NAMALWA (cell line): ENCODE measurements around the gene SORBS2.

Experiments
- DNase-seq: peaks from one replicate; pipeline ENCODE4 v3.0.0-alpha.2; 2015; ENCODE audit warnings: low spot score

Gene SORBS2

GRCh38 chr4:185550933-185551332, 261.1 kb downstream of the SORBS2 start:
- no peak for DNase-seq

GRCh38 chr4:185549095-185549639, 262.8 kb downstream of the SORBS2 start:
- DNase-seq = no peak

DNA sequence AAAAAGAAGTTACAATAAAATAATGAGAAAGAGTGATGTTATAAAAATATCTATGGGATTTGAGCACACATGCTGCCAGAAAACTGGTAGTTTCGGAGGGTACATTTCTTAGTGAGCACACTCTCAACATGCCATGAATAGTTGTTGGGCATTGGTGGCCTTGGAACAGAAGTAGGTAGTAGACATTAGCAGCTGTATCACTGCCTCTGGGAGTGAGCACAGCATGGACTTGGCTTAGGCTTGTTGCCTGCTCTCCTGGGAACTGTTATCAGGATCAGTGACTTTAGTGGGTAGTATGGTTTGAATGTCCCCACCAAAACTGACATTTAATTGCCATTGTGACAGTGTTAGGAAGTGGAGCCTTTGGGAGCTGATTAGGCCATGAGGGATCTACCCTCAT, 263.4 kb downstream of the SORBS2 start:
- DNase-seq = no peak

GRCh38 chr4:185546335-185546734, 265.7 kb downstream of the SORBS2 start:
- no peak for DNase-seq

DNA sequence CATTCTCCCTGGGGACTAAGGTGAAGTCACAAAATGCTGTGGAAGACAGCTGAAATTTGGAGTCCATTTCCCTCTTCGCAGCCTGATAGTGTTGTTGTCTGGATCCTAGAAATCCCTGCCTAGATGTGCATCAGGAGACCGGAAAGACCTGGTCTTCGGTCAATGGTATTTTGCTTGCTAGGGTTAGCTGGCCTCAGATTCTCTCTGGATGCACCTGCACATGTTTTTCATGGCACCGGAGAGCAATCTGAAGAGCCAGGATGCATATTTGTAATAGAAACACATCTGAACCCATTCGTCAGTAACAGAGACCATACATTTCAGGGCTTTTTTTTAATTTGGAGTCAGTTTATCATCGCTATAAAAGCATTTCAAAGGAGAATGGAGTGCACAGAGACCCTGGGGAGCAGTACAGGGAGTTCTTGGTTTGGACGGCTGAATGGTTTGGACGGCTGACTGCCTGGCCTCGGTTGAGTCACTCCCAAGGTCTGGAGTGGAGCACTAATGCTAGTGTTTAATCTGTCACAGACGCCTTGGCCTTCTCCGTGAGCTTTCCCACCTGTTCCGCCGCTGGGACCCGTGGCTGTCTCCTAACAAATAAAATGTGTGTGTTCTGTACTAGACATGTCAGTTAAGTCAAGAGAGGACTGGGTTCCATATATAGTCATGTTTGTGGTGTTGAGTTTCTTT, 269.2 kb downstream of the SORBS2 start:
- no peak for DNase-seq

DNA sequence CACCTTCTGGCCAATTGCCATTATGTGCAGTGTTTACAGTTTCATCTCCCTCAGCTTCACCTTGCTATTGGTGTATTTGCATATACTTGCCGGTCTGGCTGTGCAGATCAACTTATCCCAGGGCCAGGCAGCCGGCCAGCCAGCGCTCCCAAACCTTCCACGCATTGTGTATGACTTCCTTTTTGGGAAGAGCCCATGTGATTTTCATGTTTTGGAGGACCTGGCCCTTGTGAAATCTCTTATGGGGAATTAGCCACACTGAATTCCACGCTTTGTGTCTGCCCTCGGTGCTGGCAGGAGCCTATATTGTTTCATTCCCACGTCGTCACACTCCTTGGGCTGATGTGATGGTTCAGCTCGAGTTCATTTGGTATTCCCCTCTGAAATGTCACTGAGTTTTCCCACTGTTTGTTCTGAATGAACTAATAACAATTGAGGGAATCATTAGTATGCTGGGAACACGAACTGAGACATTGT, 270.7 kb downstream of the SORBS2 start:
- no peak for DNase-seq

GRCh38 chr4:185540487-185541120, 271.4 kb downstream of the SORBS2 start:
- no peak for DNase-seq

DNA sequence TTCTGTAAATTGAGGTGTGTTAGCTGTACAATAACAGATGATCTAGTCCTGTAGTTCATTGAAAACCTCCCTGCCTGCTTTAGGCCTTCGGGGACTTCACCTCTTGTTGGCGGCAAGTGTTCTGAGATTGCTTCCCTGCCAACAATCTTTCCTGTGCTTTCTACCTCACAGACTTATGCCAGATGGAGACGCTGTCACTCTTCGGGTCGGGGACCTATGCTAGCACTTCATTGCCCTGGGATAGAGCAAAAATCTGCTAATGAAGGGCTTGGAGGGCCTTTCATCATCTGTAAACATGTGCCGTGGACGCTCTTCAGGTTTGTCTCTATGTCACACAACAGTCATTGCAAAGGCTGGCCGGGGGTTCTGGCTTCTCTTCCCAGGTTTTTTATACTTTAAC, 272.0 kb downstream of the SORBS2 start:
- DNase-seq = no peak

DNA sequence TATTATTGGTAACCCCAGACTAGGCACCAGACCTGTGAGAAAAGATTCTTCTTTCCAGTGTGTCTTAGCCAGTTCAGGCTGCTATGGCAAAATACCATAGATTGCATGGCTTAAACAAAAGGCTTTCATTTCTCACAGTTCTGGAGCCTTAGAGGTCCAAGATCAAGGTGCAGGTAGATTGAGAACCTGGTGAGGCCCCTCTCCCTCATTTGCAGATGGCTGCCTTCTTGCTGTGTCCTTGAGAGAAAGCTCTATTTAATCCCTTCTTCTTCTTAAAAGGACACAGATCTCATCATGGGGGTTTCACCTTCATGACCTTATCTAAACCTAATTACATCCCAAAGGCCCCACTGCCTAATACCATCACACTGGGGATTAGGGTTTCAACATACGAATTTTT, 273.2 kb downstream of the SORBS2 start:
- DNase-seq = no peak

DNA sequence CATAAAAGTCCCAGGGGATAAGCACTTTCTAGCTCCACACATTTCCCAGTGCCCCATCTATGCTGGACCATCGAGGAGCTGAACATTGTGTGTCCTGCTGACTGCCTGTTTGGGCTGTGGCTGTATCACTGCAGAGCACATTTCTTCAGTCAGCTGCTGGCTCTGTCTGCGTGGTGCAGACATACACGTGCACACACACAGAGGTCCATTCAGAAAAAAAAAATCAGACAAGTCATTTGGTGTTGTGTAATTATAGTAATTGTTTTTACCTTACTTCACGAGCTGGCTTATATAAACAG, 275.6 kb downstream of the SORBS2 start:
- no peak for DNase-seq

- DNase-seq = no peak
Observed at GRCh38 chr4:185535612-185536410, 276.2 kb downstream of the SORBS2 start.
